ENCODE results near the gene TAGAP. TPM values are rescaled to one million over a fixed set of nuclear protein-coding genes. Genes with fewer than 3 reads are reported as not detected.

TAGAP gene
- total and polyA plus RNA-seq, 2 experiments from 2014 or later, result 2.9 to 4.4 TPM

DNA sequence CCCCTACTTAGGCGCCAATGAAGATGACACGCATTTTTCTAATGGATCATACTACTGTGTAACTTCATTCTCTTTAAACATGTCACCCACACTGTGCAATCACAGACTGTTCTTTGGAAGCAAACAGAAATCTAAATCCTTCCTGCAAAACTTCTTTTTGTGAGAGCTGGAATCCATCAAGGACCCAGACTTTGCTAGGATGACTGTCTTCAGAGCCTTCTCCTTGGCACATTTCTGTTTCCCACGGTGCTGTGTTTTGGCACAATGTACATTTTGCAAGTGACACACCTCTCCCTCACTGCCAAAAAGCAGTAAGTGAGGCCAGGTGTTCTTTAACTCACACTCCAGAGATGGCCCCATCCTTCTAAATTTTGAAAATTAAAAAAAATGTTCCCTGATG is 21.7 kb upstream of the TAGAP start:
- no peaks in the 10 kb centered on the region for H3K27me3 ChIP-seq
- no peaks in the 10 kb centered on the region for H3K9me2 ChIP-seq (replicated peaks; ENCODE audit: insufficient read depth)
- TF ChIP-seq, protein P1, sequence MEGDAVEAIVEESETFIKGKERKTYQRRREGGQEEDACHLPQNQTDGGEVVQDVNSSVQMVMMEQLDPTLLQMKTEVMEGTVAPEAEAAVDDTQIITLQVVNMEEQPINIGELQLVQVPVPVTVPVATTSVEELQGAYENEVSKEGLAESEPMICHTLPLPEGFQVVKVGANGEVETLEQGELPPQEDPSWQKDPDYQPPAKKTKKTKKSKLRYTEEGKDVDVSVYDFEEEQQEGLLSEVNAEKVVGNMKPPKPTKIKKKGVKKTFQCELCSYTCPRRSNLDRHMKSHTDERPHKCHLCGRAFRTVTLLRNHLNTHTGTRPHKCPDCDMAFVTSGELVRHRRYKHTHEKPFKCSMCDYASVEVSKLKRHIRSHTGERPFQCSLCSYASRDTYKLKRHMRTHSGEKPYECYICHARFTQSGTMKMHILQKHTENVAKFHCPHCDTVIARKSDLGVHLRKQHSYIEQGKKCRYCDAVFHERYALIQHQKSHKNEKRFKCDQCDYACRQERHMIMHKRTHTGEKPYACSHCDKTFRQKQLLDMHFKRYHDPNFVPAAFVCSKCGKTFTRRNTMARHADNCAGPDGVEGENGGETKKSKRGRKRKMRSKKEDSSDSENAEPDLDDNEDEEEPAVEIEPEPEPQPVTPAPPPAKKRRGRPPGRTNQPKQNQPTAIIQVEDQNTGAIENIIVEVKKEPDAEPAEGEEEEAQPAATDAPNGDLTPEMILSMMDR (IDR thresholded peaks at IDR 0.05; ENCODE audit: poor library complexity), result no peak
- TF ChIP-seq EZH2 (IDR thresholded peaks at IDR 0.05; ENCODE audit: borderline replicate concordance), result no peak
- no peak for TF ChIP-seq EZH2phosphoT487 (IDR thresholded peaks at IDR 0.05; ENCODE audit: low read depth, severe bottlenecking, unreplicated experiment)
- no peaks in the 10 kb centered on the region for H3K36me3 ChIP-seq (replicated peaks; ENCODE audit: insufficient read depth, low read depth)
- no peak for DNase-seq (ENCODE audit: low spot score)
- WGBS (ENCODE audit: low lambda C conversion rate, missing lambda C conversion rate), result 67% methylated on average over 3 of the region's 3 CpGs
- no peak overlapping the region for H2AFZ ChIP-seq
- H3K4me3 ChIP-seq, result no peak overlapping the region
- H4K20me1 ChIP-seq (ENCODE audit: insufficient read depth, poor library complexity, severe bottlenecking), result no peaks in the 10 kb centered on the region
- no peaks in the 10 kb centered on the region for H3K79me2 ChIP-seq
- H3K9me3 ChIP-seq (ENCODE audit: low read depth), result no peaks in the 10 kb centered on the region
- no peak overlapping the region for H3K4me2 ChIP-seq
- no peaks in the 10 kb centered on the region for H3K4me1 ChIP-seq (ENCODE audit: insufficient read depth)
- H3K27ac ChIP-seq, result no peak overlapping the region

DNA sequence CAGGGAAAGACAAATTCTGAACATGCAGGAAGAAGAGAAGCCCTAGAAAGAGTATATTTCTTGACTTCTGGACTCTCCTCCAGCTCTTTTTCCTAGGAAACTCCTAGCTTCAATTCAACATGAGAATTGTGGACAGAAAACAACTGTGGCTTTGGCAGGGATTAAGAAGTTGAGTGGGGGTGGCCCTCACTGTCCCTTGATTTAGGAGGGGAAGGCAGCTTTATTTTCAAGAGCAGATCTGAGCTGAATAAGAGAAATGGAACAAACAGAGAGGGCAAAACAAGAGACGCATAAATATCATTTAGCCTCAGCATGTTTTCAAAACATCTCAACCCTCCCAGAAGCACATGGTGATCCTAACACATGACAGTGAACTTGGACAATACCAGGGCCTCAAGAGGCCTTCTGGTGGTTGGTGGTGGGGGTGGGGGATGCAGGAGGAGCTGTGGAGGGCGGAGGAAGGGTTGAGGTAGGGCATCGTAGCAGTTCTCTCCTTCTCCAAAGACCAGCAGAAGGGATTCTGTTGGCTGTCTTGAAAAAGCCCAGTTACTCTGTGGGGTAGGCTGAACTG is 21.1 kb upstream of the TAGAP start:
- no peaks in the 10 kb centered on the region for H3K79me2 ChIP-seq
- TF ChIP-seq EZH2 (IDR thresholded peaks at IDR 0.05; ENCODE audit: borderline replicate concordance), result no peak
- no peak for TF ChIP-seq EZH2phosphoT487 (IDR thresholded peaks at IDR 0.05; ENCODE audit: low read depth, severe bottlenecking, unreplicated experiment)
- TF ChIP-seq, protein P1 (IDR thresholded peaks at IDR 0.05; ENCODE audit: poor library complexity), result no peak
- H3K36me3 ChIP-seq (replicated peaks; ENCODE audit: insufficient read depth, low read depth), result no peaks in the 10 kb centered on the region
- WGBS (ENCODE audit: low lambda C conversion rate, missing lambda C conversion rate), result 78% methylated on average over 3 of the region's 3 CpGs
- H3K9me2 ChIP-seq (replicated peaks; ENCODE audit: insufficient read depth), result no peaks in the 10 kb centered on the region
- H3K4me3 ChIP-seq, result no peak overlapping the region
- H2AFZ ChIP-seq, result no peak overlapping the region
- no peak for DNase-seq (ENCODE audit: low spot score)
- no peaks in the 10 kb centered on the region for H3K4me1 ChIP-seq (ENCODE audit: insufficient read depth)
- H3K4me2 ChIP-seq, result no peak overlapping the region
- no peak overlapping the region for H3K27ac ChIP-seq
- H3K27me3 ChIP-seq, result no peaks in the 10 kb centered on the region
- no peaks in the 10 kb centered on the region for H3K9me3 ChIP-seq (ENCODE audit: low read depth)
- H4K20me1 ChIP-seq (ENCODE audit: insufficient read depth, poor library complexity, severe bottlenecking), result no peaks in the 10 kb centered on the region

DNA sequence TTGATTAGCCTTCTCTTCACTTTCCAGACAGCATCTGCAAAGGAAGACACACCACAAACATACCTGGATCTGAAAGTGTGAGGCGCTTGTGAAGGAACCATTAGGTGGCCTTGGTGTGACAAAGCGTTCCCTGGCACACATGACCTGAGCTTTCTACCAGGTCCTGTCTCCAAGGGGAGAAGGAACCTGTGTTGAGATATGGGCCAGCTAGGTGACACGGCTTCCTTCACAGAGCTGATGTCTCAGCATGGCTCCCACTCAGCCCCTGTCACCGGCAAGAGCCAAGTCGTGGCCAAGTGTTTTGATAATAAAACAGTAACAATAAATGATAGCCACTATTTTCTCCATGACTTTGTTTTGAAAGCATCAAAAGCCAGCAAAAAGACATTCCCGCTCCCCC is 20.3 kb upstream of the TAGAP start:
- H4K20me1 ChIP-seq (ENCODE audit: insufficient read depth, poor library complexity, severe bottlenecking), result no peaks in the 10 kb centered on the region
- H3K36me3 ChIP-seq (replicated peaks; ENCODE audit: insufficient read depth, low read depth), result no peaks in the 10 kb centered on the region
- H3K4me3 ChIP-seq, result no peak overlapping the region
- TF ChIP-seq EZH2 (IDR thresholded peaks at IDR 0.05; ENCODE audit: borderline replicate concordance) (no peak), EZH2phosphoT487 (IDR thresholded peaks at IDR 0.05; ENCODE audit: low read depth, severe bottlenecking, unreplicated experiment) (no peak)
- TF ChIP-seq, protein P1 (IDR thresholded peaks at IDR 0.05; ENCODE audit: poor library complexity), result no peak
- 87% methylated on average over 6 of the region's 6 CpGs for WGBS (ENCODE audit: low lambda C conversion rate, missing lambda C conversion rate)
- no peaks in the 10 kb centered on the region for H3K79me2 ChIP-seq
- no peaks in the 10 kb centered on the region for H3K4me1 ChIP-seq (ENCODE audit: insufficient read depth)
- DNase-seq (ENCODE audit: low spot score), result no peak
- no peaks in the 10 kb centered on the region for H3K9me3 ChIP-seq (ENCODE audit: low read depth)
- H2AFZ ChIP-seq, result no peak overlapping the region
- no peak overlapping the region for H3K27ac ChIP-seq
- H3K27me3 ChIP-seq, result no peaks in the 10 kb centered on the region
- no peaks in the 10 kb centered on the region for H3K9me2 ChIP-seq (replicated peaks; ENCODE audit: insufficient read depth)
- H3K4me2 ChIP-seq, result no peak overlapping the region
